HG02938 (cell line): ENCODE data around the gene JARID2.

Experiments used
- ATAC-seq: cut with Tn5 transposase; IDR thresholded peaks from one replicate; pipeline ENCODE4 v1.9.1; 2021; ENCODE audit warnings: mild to moderate bottlenecking, moderate library complexity; ENCODE audit not compliant: unreplicated experiment

JARID2 gene

DNA sequence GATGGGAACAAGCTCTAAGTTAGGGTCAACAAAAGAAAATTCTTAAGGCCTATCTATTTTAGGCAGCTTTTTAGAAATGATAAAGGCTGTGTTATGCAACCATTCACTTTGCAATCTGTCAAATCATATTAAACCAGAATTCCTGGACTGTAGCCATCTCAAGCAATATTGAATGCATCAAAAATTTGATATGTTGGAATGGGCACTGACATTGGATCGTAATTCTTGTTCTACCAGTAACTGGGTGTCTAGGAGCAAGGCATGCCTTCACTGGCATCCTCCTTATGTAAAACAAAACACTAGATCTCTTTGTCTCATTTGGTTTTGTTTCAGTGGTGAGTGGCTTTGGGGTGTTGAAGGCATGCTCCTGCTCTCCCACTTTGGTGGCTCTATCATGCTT, 145.6 kb downstream of the JARID2 start:
- no peak for ATAC-seq

DNA sequence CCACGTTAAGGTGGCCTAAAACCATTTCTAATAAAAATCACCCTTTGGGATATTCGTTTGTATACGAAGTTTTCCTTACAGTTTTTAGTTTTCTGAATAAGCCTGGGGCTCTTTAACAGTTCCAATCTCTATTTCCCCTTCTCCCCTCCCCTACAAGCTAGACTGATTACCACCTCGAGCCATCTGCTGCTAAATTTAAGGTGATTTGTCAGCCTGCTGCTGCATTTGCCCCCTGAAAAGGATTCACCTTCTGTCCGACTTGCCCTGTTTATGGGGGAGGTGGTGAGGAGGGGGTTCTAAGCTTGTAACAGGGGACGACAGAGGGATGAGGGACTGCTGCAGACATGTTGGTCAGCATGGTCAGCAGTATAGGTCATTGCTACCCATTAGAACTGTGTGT, 146.3 kb downstream of the JARID2 start:
- no peak for ATAC-seq

DNA sequence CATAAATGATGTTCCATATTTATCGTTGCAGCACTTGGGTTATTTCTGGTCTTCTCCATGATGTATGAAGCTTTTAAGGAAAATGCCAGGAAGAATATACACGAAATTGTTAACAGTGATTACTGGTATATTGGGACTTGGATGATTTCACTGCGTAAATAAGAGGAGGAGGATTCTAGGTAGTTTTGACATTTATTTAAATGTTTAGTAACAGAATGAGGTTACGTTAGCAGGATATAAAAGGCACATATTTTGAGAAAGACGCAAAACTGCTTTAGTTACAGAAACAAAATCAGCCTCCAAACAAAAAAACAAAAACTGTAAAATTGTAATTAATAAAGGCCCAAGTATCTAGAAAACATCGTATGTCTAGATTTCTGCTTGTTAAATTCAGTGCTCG, 147.7 kb downstream of the JARID2 start:
- no peak for ATAC-seq

DNA sequence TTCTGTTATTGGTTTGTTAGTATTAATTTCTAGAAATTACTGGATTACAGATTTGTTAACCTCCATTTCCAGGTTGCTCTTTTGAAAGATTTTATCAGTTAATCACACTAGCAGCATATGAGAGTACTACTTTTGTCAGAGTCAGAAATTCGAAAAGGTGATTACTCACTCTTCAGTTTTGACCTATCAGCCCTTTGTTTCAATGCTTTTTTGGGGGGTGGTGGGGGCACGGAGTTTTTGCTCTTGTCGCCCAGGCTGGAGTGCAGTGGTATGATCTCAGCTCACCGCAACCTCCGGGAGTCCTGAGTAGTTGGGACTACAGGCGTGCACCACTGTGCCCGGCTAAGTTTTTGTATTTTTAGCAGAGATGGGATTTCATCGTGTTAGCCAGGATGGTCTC, 149.2 kb downstream of the JARID2 start:
- ATAC-seq: no peak

DNA sequence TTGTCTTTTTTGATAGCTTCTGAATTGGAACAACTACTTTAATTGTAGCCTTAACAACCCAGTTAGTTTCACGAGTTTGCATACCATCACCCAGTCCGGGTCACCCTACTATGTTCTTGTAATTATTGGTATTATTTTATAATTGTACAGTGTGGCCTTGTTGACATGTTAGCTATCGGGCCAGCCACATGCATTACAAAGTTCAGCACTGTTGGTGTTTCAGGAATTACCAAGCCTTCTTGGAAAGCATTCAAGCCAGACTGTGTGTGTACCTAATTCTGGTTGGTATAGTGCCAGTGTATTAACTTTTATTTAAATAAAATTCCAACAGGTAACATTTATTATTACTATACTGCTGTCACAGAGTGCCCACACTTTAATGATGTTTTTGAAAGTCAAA, 150.9 kb downstream of the JARID2 start:
- ATAC-seq: no peak

DNA sequence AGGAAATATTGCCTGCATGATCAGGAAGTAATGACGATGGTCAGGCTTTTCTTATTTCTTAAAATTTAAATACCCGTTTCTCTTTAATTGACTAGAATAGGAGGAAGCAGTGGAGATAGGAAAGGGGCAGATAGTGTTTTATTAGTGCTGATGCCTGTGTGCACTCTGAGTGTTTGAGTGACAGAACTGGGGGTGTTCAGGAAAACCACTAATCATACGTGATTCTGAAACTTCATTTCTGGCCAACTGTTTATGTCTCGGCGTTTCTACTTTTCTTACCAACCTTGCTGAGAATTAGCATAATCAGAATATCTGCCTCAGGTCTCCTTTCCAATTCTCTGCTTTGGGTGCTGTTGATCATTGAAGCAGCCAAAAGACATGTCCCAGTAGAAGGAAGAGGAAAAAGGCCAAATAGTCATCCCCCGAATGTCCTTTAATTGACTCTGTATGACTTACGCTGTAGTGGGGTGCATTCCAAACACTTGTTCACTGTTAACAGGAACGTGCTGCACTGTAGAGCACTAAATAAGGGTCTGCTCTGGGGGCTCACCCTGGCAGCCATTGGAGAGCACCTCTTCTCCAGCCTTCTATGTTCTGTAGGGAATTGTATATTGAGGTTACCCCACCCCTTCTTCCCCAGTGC, 152.9 kb downstream of the JARID2 start:
- ATAC-seq: peak; percentile 72

DNA sequence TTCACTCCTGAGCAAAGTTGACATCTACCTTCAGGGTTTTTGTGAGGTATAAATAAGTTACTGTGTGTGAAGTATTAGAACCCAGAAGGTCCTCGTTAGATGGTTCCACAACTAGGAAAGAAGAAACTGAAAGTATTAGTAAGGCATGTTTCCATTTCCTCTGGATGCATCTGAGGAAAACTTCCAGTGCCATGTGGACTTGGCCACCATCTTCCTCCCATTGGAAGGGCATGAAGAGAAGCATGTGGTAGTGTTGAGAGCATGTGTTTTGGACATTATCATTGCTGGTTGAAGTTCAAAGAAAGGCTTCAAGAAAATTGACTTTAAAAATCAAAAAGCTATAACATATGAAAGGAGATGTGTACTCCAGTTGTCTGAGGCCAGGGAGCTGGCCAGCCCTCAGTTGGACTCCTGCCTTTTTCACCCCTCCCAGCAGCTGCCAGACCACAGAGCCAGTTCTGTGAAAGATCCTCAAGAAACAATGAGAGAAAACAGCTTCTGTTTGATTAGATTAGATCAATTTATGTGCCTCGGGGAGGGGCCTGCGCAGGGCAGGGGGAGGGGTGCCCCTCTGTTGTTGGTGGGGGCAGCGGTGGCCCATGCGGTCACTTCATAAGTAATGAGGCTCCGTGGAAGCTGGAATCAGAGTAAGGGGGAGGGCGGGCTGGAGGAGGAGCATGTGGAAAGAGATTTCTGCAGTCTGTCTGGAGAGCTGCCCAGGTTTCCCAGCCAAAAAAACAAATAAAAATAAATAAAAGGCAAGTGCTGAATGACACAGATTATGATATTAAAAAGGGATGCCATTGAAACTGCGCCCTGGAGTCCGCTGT, 154.0 kb downstream of the JARID2 start:
- no peak for ATAC-seq

DNA sequence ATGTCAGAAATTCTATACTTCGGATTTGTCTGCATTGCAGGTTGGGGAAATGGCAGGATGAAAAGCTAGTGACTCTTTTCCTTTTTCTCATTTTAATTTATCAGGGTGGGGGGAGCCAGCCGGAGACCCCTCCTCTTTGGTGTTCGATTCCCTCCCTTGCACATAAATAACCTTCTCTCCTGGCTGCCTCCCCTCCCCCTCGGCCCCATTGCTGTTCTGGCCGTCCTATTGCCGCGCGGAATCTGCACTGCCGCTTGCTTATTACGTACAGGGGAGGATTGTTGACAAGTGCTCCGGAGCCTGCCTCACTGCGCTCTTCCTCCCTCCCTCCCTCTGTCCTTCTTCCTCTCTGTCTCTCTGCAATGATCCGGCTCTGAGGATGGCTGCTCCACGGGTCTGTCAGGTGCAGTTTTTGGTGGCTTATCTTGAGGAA, 154.7 kb downstream of the JARID2 start:
- ATAC-seq: no peak

DNA sequence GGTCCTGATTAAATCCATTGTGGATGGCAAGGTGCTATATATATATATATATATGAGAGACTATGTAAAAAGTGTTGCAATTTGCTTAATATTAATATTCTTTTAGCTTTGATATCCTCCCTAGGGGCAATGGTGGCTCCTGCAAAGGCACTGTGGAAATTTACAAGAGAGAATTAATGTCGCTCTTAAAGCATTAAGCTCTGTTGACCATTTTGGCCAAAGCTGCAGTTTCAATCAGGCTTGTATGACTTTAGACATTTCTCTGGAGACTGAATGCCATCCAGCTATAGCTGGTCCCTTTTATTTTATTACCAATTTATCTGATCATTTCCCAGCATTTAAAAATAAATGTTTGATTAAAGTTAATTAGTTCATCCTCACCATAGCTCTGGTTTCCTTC, 155.3 kb downstream of the JARID2 start:
- ATAC-seq: no peak

DNA sequence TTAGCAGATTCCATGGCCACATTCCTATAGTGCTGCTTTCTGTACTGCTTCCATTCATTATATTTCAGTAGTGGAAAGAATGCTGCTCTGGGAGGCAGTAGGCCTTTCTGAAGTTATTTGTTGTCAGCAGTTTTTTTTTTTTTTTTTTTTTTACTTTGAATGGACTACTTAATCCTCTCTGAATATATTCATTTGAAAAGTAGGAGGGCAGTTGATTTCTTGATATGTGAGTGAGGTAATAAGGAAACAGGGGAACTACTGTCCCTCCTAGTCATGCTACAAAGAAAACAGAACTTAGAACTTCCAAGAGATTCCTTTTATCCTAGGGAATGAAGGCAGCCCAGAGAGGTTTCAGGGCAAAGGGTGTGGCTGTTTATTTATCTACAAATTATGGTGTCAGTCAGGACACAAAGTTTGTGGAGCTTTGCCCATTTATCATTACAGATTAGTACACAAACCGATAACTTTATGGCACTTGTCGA, 155.9 kb downstream of the JARID2 start:
- no peak for ATAC-seq

DNA sequence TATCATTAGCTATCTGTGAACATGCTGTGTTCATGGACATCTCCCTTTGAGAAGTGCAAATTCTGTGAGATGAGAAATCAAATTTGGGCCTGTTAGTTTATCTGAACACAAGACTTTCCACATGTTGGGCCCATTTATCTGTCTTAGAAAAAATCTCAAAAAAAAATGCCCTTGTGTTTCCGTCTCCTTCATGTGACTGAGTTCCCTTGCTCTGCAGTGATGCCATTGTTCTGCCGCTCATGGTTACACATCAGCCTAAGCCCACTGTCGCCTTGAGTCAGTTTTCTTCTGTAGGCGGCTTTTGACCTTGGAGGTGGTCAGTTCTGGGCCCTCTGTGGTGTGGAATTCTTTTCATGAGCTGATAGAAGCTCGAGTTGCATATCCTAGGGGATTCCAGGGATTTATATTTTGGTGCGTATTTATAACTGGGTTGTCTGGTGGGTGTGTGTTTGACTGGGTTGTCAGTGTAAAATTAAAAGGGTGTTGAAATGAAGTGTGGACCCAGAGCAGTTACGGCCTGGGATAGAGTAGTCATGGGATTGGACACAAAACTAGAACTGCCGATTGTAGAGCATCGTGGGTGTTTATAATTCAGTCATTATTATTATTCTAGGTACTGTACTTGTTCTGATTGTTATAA, 156.7 kb downstream of the JARID2 start:
- no peak for ATAC-seq

DNA sequence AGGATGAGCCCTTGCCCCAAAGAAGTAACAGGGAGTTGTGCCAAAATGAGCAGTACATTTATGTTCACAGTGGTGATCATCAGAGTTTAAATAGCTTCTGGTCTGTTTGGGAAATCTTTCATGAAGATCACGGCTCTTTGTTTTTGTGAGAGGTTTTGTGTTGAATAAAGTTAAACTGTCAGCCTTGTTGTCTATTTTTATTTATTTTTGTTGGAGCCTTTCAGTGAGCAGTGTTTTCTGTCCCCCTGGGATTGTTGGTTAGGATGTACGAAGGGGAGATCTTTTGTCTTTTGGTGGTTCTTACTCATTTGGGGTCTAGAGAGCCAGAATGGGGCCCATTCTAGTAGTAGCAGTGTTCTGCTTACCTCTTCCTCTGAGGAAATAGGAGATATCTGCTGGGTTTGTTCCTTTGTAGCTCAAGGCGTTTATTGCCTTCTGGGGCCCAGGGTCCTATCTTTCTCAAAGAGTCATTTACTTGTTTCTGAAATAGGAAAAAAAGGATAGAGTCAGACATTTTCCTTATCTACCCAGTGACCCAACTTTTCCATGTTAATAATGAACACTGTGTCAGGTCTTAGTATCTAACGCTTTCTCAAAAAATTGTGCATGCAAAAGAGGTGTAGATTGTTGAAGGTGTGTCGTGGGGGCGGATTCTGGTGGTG, 157.4 kb downstream of the JARID2 start:
- no peak for ATAC-seq

DNA sequence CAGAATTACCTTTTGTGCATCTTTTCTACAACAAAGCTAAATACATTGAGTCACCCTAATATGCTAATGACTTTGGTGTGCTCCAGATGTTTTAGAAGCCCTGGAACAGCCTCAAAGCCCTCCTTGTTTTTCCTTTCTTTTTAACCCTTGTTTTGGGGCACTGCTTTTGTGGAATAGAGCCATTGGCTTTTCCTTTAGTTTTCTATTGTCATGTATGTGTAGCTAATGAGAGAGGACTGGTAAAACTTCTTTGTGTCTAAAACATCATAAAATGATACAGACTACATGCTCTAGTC, 158.8 kb downstream of the JARID2 start:
- no peak for ATAC-seq

DNA sequence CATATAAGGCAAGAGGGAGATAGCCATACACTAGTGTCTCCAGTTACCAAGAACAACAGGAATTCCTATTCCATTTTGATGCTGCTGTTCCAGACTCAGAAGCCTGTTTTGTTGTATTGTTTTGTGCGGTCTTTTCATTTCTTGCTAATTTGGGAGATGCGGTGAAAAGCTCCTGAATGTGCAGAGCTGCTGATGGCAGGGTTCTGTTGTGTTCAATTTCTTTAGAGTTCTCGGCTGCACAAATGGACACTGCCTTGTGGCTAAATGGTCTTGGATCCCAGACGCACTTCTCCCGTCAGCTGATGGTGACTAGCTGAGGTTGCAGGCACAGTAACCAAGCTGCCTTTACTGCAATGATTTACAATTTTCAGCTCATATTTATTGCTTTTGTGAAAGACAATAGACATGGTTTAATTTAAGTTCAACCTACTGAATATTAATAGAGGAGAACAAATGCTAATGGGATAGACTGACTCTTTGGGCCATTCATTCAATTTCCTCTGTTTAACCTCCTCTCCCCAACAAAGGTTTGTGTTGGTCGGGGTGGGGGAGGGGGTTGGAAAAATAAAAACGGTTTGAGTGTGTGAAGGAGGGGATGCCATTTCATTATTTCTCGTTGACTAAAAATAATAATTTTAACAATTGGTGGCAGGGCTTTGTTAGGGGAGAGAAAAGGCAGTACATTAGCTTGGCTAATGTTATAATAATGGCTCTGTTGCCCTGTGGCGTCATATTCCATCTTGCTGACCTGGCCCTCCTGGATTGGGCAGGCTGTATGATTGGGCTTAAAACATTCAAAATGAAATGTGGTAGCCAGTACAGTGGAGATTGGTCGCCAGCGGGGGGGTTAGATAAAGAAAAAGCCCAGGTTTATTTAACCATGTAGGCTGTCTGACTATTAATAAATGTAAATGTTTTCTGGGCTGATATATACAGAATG, 159.5 kb downstream of the JARID2 start:
- ATAC-seq: no peak

DNA sequence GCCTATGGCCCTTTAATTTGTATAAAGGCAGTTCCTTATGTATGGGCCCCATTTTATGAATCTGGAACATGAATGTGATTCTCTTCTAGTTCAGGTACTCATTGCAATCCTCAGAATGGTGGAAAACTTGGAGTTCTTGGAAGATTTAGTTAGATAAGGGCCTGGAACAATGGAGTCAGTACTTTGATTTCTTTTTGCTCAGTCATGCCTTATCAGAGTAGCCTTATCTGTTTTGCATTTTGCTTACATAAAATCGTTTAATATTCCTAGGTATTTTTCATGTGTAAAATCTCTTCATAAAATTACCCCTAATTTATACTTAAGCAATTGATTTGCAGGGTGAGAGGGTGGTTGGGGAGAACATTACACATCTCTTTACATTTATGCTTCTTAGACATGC, 160.6 kb downstream of the JARID2 start:
- ATAC-seq: no peak

DNA sequence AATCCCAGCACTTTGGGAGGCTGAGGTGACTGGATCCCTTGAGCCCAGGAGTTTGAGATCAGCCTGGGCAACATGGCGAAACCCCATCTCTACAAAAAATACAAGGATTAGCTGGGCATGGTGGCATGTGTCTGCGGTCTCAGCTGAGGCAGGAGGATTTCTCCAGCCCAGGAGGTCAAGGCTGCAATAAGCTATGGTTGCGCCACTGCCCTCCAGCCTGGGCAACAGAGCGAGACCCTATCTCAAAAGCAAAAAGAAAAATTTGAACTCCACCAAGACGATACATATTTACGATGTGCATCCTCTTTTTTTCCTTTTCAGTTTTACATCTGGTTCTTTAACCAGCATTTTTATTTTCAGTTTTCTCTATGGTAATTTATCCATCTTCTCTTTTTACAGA, 162.1 kb downstream of the JARID2 start:
- ATAC-seq: no peak

DNA sequence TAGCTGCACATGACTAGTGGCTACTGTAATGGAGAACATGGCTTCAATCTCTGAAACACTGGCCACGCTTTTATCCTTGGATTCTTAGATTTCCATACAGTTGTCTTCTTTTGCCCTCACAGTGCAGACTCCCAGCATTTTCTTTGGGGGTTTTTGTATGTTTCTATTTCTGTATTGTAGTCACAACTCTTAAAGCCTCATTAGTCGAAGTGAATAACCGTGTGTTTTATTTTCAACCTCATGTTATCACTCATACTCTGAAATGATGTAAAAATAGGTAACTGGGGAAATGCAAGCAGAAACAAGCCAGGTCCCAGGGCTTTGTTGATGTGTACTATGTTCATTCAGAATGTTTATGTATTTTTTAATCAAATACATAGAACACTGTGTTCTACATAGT, 162.9 kb downstream of the JARID2 start:
- ATAC-seq: no peak

DNA sequence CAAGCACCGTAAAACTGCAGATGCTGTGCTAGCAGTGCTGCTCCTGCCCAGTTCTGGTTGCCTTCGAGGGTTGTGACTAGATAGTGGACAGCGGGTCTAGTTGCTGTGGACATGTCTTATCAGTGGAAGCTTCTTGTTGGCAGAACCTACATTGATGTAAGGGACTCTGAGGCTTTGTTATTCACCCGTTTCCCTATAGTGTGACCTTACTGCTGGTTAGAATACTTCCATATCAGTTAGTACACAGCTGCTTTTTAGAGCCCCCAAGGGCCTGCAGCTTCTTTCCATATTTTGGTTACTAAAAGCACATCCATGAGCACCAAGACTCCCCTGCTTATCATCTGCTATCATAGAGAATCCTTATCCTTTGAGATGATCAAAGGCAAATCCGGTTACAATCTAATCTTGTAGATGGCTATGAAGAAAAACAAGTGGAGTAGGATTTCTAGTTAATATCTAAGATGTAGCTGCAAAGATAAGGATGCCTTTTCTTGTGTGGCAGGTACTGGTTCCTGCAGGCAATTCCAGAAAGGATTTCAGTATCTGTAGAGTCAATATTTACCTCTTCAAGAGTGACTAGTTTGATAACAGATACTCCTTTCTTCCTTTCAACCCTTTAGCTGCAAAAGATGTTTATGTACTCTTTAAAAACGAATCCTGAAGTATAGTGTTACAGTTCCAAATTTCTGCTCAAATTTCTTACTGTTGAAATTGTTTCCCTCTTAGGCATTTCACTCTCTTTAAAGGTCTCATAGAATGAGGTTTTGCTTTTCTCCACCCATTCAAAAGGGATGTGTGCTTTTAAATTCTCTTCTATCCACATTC, 163.6 kb downstream of the JARID2 start:
- no peak for ATAC-seq

DNA sequence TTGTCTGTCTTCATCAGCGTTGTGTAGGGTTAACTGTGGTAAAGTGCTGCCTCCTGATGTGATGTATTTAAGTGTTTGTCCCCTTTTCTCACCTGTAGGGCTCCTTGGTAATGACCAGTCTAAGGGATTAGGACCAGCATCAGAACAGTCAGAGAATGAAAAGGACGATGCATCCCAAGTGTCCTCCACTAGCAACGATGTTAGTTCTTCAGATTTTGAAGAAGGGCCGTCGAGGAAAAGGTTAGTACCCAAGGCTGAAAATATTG, 164.2 kb downstream of the JARID2 start:
- ATAC-seq: no peak

DNA sequence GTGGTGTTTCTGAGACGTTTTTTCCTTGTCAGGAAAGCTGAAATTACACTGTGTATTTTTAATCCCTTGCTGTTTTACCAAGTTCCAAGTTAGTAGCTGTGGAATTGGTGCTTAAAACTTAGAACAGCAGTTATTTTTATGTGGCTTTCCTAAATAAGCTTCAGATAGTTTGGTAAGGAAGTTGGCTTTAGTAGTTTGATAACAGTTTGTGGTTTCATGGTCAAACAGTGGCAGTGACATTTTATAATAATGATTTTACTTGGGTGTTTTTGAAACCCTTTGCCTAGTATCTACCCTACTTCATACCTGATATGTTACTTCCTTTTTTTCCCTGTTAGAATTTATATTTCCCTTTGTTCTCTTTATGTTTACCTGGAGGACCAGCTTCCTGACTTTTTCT, 164.9 kb downstream of the JARID2 start:
- no peak for ATAC-seq
